ENCODE data around the gene DEFB125. TPM values are rescaled to one million over a fixed set of nuclear protein-coding genes. Genes with fewer than 3 reads are reported as not detected.
"Not testable (repeated sequence)": the region's sequence is repeated elsewhere in the genome, so short reads cannot be mapped to it uniquely, and the experiment has no call there.

Gene DEFB125
- total and polyA plus RNA-seq, 9 of the 15 experiments (the other 6 are each of a cell fraction or from before 2014, with no cell fraction given) = not detected

DNA sequence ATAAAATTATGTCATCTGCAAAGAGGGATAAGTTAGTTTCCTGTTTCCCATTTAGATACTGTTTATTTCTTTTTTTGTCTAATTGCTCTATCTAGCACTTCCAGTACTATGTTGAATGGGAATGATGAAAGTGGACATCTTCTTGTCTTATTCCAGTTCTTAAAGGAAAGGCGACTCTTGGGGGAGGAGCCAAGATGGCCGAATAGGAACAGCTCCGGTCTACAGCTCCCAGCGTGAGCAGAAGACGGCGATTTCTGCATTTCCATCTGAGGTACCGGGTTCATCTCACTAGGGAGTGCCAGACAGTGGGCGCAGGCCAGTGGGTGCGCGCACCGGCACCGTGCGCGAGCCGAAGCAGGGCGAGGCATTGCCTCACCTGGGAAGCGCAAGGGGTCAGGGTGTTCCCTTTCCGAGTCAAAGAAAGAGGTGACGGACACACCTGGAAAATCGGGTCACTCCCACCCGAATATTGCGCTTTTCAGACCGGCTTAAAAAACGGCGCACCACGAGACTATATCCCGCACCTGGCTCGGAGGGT, 42.4 kb downstream of the DEFB125 start:
- H3K27me3 ChIP-seq (ENCODE audit: control insufficient read depth in 2 of 2, insufficient read depth in 2 of 2, low read length in 2 of 2); in situ Hi-C loops (cut with MboI); H3K4me1 ChIP-seq (replicated peaks in 1 of 2; ENCODE audit: control insufficient read depth in 2 of 2, insufficient read depth in 2 of 2, low read length in 2 of 2); BruUV-seq (replicated peaks); POLR2A ChIA-PET; H3K79me2 ChIP-seq (ENCODE audit: control insufficient read depth, insufficient read depth, low read length); H3K9ac ChIP-seq (ENCODE audit: insufficient read depth in 1 of 2, low read depth in 2 of 2, low read length in 2 of 2); H3K4me2 ChIP-seq (ENCODE audit: insufficient read depth, low read length); intact Hi-C loops (cut with micrococcal nuclease); H3K36me3 ChIP-seq (ENCODE audit: control insufficient read depth, insufficient read depth, low read length); H3K9me1 ChIP-seq (ENCODE audit: control insufficient read depth, insufficient read depth, low read length); H3K27ac ChIP-seq (ENCODE audit: extremely low read depth, low read depth, low read length); FAIRE-seq; ATAC-seq; H3K9me3 ChIP-seq (replicated peaks; ENCODE audit: control insufficient read depth, insufficient read depth, low read depth, low read length); H3K4me3 ChIP-seq; CTCF ChIA-PET (ENCODE audit: low intra/inter-chr PET ratio); H4K20me1 ChIP-seq (replicated peaks; ENCODE audit: control insufficient read depth, insufficient read depth, low read length): not testable (repeated sequence)
- DNase-seq (ENCODE audit: extremely low read depth in 1 of 4, low spot score in 3 of 4) = peak in 1 of 4 experiments; percentile 11
- H2AFZ ChIP-seq (ENCODE audit: low read depth, low read length) = peak overlapping the region; percentile 81; the same call in 1 of the 2 replicates
- 19% methylated on average over 12 of the region's 28 CpGs for WGBS (ENCODE audit: insufficient coverage, low coverage, missing lambda C conversion rate)
- TF ChIP-seq YY1 (IDR thresholded peaks at IDR 0.05; ENCODE audit: borderline replicate concordance in 1 of 3, control insufficient read depth in 1 of 3, extremely low read depth in 1 of 3, insufficient read depth in 3 of 3, insufficient read length in 1 of 3, insufficient replicate concordance in 2 of 3, low read depth in 1 of 3, low read length in 2 of 3) = peak in 1 of 3 experiments; percentile 22

DNA sequence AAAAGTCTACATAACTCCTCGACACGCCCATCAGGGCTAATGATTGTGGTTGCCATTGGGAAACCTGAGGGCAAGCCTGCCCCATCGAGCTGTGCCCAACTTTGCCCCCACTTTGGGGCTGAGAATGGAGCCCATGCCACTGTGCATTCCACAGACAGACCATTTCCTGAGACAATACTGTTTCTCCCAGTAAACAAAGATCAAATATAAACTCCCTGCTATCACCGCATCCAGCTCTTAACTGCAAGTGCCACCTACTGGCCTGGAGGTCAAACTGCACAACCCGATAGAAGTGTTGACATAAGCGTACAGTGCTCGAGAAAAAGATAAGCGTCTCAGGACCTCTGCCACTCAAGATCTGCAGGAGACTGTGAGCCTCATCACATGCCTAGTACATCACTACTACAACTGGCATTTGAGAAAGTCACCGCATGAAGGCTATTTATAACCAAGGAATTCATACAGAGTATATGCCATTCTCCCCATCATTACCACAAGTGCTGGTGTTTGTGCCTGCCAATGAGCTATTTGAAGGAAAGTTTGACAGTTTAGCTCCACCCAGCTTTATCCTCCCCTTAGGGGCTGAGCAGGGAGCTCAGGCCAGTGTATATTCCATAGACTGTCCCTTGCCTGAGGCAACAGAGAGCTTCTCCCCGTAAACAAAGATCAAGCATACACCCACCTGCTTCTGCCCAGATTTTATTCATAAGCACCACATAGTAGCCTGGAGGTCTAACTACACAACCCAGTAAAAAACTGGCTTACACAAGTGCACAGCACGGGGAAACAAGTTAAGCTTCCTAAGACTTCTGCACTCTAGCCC, 50.4 kb downstream of the DEFB125 start:
- H3K4me2 ChIP-seq (ENCODE audit: insufficient read depth, low read length) = peak overlapping the region; percentile 55
- CTCF ChIA-PET (ENCODE audit: low intra/inter-chr PET ratio) = no interaction called here
- H3K9me1 ChIP-seq (ENCODE audit: control insufficient read depth, insufficient read depth, low read length) = no peaks in the 10 kb centered on the region
- no peaks in the 10 kb centered on the region for H3K79me2 ChIP-seq (ENCODE audit: control insufficient read depth, insufficient read depth, low read length)
- no TSS peak for BruUV-seq (replicated peaks)
- peak; percentile 8 to 40 (median 14) for DNase-seq (ENCODE audit: extremely low read depth in 1 of 4, low spot score in 3 of 4)
- H3K9ac ChIP-seq (ENCODE audit: insufficient read depth in 1 of 2, low read depth in 2 of 2, low read length in 2 of 2) = no peak overlapping the region
- FAIRE-seq = peak; percentile 70
- peak overlapping the region; percentile 50; the same call in 1 of the 2 replicates for H2AFZ ChIP-seq (ENCODE audit: low read depth, low read length)
- ATAC-seq = peak; percentile 76
- H4K20me1 ChIP-seq (replicated peaks; ENCODE audit: control insufficient read depth, insufficient read depth, low read length) = no peaks in the 10 kb centered on the region
- no peaks in the 10 kb centered on the region for H3K36me3 ChIP-seq (ENCODE audit: control insufficient read depth, insufficient read depth, low read length)
- in situ Hi-C loops (cut with MboI) = no loop called here
- no peak overlapping the region for H3K4me3 ChIP-seq
- H3K9me3 ChIP-seq (replicated peaks; ENCODE audit: control insufficient read depth, insufficient read depth, low read depth, low read length) = no peaks in the 10 kb centered on the region; the same call in 1 of the 2 replicates
- intact Hi-C loops (cut with micrococcal nuclease) = no loop called here
- H3K4me1 ChIP-seq (replicated peaks in 1 of 2; ENCODE audit: control insufficient read depth in 2 of 2, insufficient read depth in 2 of 2, low read length in 2 of 2) = peaks cover 0 to 3% of the 10 kb centered on the region in 2 experiments; a peak in 2 of 5 replicates
- 16% methylated on average over 9 of the region's 11 CpGs for WGBS (ENCODE audit: insufficient coverage, low coverage, missing lambda C conversion rate)
- peaks cover 0 to 6% of the 10 kb centered on the region in 2 experiments; a peak in 1 of 5 replicates for H3K27me3 ChIP-seq (ENCODE audit: control insufficient read depth in 2 of 2, insufficient read depth in 2 of 2, low read length in 2 of 2)
- no peak overlapping the region for H3K27ac ChIP-seq (ENCODE audit: extremely low read depth, low read depth, low read length)
- POLR2A ChIA-PET = interaction anchor here (0.9 kb wide), 1 partner anchor 20 kb away, joined by 3 read pairs; no protein-coding TSS in a partner anchor
- TF ChIP-seq, protein P1, sequence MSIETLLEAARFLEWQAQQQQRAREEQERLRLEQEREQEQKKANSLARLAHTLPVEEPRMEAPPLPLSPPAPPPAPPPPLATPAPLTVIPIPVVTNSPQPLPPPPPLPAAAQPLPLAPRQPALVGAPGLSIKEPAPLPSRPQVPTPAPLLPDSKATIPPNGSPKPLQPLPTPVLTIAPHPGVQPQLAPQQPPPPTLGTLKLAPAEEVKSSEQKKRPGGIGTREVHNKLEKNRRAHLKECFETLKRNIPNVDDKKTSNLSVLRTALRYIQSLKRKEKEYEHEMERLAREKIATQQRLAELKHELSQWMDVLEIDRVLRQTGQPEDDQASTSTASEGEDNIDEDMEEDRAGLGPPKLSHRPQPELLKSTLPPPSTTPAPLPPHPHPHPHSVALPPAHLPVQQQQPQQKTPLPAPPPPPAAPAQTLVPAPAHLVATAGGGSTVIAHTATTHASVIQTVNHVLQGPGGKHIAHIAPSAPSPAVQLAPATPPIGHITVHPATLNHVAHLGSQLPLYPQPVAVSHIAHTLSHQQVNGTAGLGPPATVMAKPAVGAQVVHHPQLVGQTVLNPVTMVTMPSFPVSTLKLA (conservative IDR thresholded peaks at IDR 0.05) = no peak
- TF ChIP-seq NFRKB (IDR thresholded peaks at IDR 0.05; ENCODE audit: low read depth) (no peak), BHLHE40 (IDR thresholded peaks at IDR 0.05; ENCODE audit: low read length) (no peak), ASH1L (IDR thresholded peaks at IDR 0.05; ENCODE audit: borderline replicate concordance, low read depth, partially characterized antibody) (no peak), PHB2 (IDR thresholded peaks at IDR 0.05; ENCODE audit: low read depth) (no peak)
- TF ChIP-seq, protein P2, sequence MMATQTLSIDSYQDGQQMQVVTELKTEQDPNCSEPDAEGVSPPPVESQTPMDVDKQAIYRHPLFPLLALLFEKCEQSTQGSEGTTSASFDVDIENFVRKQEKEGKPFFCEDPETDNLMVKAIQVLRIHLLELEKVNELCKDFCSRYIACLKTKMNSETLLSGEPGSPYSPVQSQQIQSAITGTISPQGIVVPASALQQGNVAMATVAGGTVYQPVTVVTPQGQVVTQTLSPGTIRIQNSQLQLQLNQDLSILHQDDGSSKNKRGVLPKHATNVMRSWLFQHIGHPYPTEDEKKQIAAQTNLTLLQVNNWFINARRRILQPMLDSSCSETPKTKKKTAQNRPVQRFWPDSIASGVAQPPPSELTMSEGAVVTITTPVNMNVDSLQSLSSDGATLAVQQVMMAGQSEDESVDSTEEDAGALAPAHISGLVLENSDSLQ (IDR thresholded peaks at IDR 0.05) = peak; percentile 75
- TF ChIP-seq, protein P3, sequence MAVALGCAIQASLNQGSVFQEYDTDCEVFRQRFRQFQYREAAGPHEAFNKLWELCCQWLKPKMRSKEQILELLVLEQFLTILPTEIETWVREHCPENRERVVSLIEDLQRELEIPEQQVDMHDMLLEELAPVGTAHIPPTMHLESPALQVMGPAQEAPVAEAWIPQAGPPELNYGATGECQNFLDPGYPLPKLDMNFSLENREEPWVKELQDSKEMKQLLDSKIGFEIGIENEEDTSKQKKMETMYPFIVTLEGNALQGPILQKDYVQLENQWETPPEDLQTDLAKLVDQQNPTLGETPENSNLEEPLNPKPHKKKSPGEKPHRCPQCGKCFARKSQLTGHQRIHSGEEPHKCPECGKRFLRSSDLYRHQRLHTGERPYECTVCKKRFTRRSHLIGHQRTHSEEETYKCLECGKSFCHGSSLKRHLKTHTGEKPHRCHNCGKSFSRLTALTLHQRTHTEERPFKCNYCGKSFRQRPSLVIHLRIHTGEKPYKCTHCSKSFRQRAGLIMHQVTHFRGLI (CRISPR knock-in tag; IDR thresholded peaks at IDR 0.05) = no peak
